GM23248 (cell line): ENCODE results near the gene ABHD6.
"Not testable (repeated sequence)": the region's sequence is repeated elsewhere in the genome, so short reads cannot be mapped to it uniquely, and the experiment has no call there.

Experiments used
- EZH2 ChIP-seq: fragments of 200-600 bp; sonication (generic); IDR thresholded peaks from 2 replicates; pipeline ENCODE4 v1.6.1; 2018; ENCODE audit warnings: antibody characterized with exemption, mild to moderate bottlenecking; ENCODE audit not compliant: insufficient read depth, poor library complexity, severe bottlenecking
- EZH2phosphoT487 ChIP-seq: fragments of 200-600 bp; sonication (generic); IDR thresholded peaks from 2 replicates; pipeline ENCODE4 v1.6.1; 2018; ENCODE audit warnings: antibody characterized with exemption, moderate library complexity, mild to moderate bottlenecking, low read depth; ENCODE audit not compliant: insufficient read depth

GRCh38 chr3:58267543-58267942 lies 30.0 kb downstream of the ABHD6 start:
- not testable (repeated sequence) for TF ChIP-seq EZH2, EZH2phosphoT487
